Kidney glomerular epithelial cell (primary cell): ENCODE data around the gene HSP90AA1.

Source experiments
- DNase-seq: peaks from one replicate; lab custom pipeline; 2025; lab: John Stamatoyannopoulos, UW

Gene HSP90AA1

GRCh38 chr14:102040153-102040552, 46.7 kb downstream of the HSP90AA1 start:
- DNase-seq = no peak

- DNase-seq = no peak
Observed at GRCh38 chr14:102039157-102039556, 47.7 kb downstream of the HSP90AA1 start.

- DNase-seq = no peak
Observed at GRCh38 chr14:102037686-102038085, 49.2 kb downstream of the HSP90AA1 start.

GRCh38 chr14:102035914-102036313, 50.9 kb downstream of the HSP90AA1 start:
- no peak for DNase-seq

- no peak for DNase-seq
Observed at GRCh38 chr14:102034301-102034700, 52.5 kb downstream of the HSP90AA1 start.

- no peak for DNase-seq
Observed at GRCh38 chr14:102033241-102033640, 53.6 kb downstream of the HSP90AA1 start.
